Adrenal gland (tissue), 12 donors: ENCODE results near the gene TMEM9. TPM values are rescaled to one million over a fixed set of nuclear protein-coding genes. Genes with fewer than 3 reads are reported as not detected.

Experiments used
- DNase-seq, 7 donors: peaks; one replicate each; pipeline ENCODE4 v3.0.0-alpha.2; 2019 to 2020
- H3K27ac ChIP-seq, 5 donors: fragments of 200-600 bp; sonication (generic) in 4 of 5; 1 replicate in 3 of 5; 2 replicates in 2 of 5; pipeline versions ENCODE4 v1.5.1 to v1.8.0; 2016 to 2020; ENCODE audit warnings: mild to moderate bottlenecking in 1 of 5
- H3K27me3 ChIP-seq: fragments of 200-600 bp; 2 replicates; pipeline ENCODE4 v1.8.0; 2021
- H3K36me3 ChIP-seq, 2 donors: fragments of 200-600 bp; replicated peaks in 1 of 2; 1 replicate in 1 of 2; 2 replicates in 1 of 2; pipeline versions ENCODE4 v1.5.1 to v1.8.0; 2018 to 2022
- H3K4me1 ChIP-seq, 2 donors: fragments of 200-600 bp; replicated peaks in 1 of 2; 1 replicate in 1 of 2; 2 replicates in 1 of 2; pipeline versions ENCODE4 v1.5.1 to v1.8.0; 2018 to 2021
- H3K4me3 ChIP-seq, 4 donors: fragments of 200-600 bp; sonication (generic) in 3 of 4; one replicate each; pipeline ENCODE4 v1.5.1; 2016 to 2018
- H3K9me3 ChIP-seq, 3 donors: fragments of 200-600 bp; sonication (generic) in 1 of 3; replicated peaks in 1 of 3; 1 replicate in 2 of 3; 2 replicates in 1 of 3; pipeline versions ENCODE4 v1.5.1 to v1.8.0; 2016 to 2021
- POLR2A ChIP-seq, 2 donors: fragments of 450-650 bp; IDR thresholded peaks; one replicate each; pipeline ENCODE4 v1.6.1; 2017; ENCODE audit warnings: antibody characterized with exemption in 2 of 2, mild to moderate bottlenecking in 2 of 2, moderate library complexity in 1 of 2
- WGBS, 4 donors: extraction: QIAGEN DNeasy Blood & Tissue Kit in 2 of 4; methylation state at CpG; one replicate each; pipeline versions ENCODE4 v1.1.5 to v1.1.7; 2013 to 2017; 5-methylcytosine and 5-hydroxymethylcytosine counted together
- intact Hi-C, 2 donors: fragments of 100-400 bp; cut with DNase I; formaldehyde crosslinking; loops; one replicate each; pipeline versions ENCODE4 v1.14.1 to v1.15.0; 2022 to 2023
- polyA plus RNA-seq, 3 donors: library from polyadenylated mRNA; stranded (reverse); fragments of 200-250 nt in 2 of 3; fragments of 350-450 nt in 1 of 3; fragmentation: Illumina TruSeq in 1 of 3; extraction: RNeasy Lipid Tissue Mini Kit (QIAGEN cat#74804) in 1 of 3; gene quantifications; one replicate each; pipeline ENCODE4 v1.2.3, GENCODE V29; 2013 to 2014
- total RNA-seq, 9 donors: library from RNA; depleted of rRNA in 4 of 9; stranded (reverse); fragments of >200 nt in 4 of 9; fragments of 120-200 nt in 1 of 9; fragmentation: NEBNext Ultra II Directional in 1 of 9; extraction: Animal tissue kit (Norgen Biotek cat#: 25700) in 1 of 9; gene quantifications; one replicate each; pipeline versions ENCODE4 v1.1.0 to v1.2.4, GENCODE V29; 2013 to 2023
- TF ChIP-seq, protein P1 (sequence below), 6 experiments: fragments of 450-650 bp in 4 of 6; fragments of 200-600 bp in 2 of 6; sonication (generic) in 1 of 6; IDR thresholded peaks; 1 replicate in 5 of 6; 2 replicates in 1 of 6; pipeline versions ENCODE4 v1.5.1 to v1.8.0; 2016 to 2021; ENCODE audit warnings: antibody characterized with exemption in 6 of 6, mild to moderate bottlenecking in 2 of 6, moderate library complexity in 1 of 6
- donor health status: healthy with polysubstance abuse.
- donor health status: Bipolar disorder and iron deficiency.
- donor health status: DM: yes; HTN: yes; CAD: no.
- donor health status: DM: no; HTN: no; CAD: no.
- donor health status: DM: no; HTN: no; CAD: no.
- donor health status: DM: yes; HTN: yes; CAD: no.

The TMEM9 gene
- total and polyA plus RNA-seq, 12 donors = 78.5 to 283 (median 127) TPM

DNA sequence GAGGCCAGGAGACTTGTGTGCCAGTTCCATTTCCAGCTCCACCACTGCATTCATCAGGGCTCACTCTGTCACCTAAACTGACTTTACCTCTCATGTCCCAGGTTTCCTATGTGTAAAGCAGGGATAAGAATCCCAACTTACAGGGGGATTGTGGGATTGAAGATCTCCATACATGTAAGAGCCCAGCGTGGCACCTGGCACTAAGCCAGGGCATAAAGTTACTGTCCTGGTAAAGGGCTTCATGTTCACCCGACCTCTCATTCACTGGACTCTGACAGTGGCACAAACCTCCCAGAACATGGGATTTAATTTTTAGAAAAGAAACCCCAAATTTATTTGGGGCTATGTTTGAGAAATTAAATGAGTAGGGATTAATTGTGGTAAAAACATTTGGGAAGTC, 27.5 kb upstream of the TMEM9 start:
- no peak for DNase-seq
- no peak overlapping the region for H3K4me3 ChIP-seq
- no peak overlapping the region for H3K27ac ChIP-seq
- H3K4me1 ChIP-seq = peaks cover 0 to 7% of the 10 kb centered on the region in 2 donors
- intact Hi-C loops = loop anchor here in 1 of 2 donors (10.0 kb wide), 1 partner anchor 67 kb away; the partner anchor contains the start of gene CACNA1S
- no peaks in the 10 kb centered on the region for H3K27me3 ChIP-seq
- TF ChIP-seq, protein P1, sequence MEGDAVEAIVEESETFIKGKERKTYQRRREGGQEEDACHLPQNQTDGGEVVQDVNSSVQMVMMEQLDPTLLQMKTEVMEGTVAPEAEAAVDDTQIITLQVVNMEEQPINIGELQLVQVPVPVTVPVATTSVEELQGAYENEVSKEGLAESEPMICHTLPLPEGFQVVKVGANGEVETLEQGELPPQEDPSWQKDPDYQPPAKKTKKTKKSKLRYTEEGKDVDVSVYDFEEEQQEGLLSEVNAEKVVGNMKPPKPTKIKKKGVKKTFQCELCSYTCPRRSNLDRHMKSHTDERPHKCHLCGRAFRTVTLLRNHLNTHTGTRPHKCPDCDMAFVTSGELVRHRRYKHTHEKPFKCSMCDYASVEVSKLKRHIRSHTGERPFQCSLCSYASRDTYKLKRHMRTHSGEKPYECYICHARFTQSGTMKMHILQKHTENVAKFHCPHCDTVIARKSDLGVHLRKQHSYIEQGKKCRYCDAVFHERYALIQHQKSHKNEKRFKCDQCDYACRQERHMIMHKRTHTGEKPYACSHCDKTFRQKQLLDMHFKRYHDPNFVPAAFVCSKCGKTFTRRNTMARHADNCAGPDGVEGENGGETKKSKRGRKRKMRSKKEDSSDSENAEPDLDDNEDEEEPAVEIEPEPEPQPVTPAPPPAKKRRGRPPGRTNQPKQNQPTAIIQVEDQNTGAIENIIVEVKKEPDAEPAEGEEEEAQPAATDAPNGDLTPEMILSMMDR (IDR thresholded peaks at IDR 0.05) = no peak
- TF ChIP-seq POLR2A (IDR thresholded peaks at IDR 0.05) = no peak
- WGBS, 4 donors = 61 to 75% (median 69%) methylated on average over 2 of the region's 2 CpGs
- H3K36me3 ChIP-seq = no peaks in the 10 kb centered on the region
- no peaks in the 10 kb centered on the region for H3K9me3 ChIP-seq

DNA sequence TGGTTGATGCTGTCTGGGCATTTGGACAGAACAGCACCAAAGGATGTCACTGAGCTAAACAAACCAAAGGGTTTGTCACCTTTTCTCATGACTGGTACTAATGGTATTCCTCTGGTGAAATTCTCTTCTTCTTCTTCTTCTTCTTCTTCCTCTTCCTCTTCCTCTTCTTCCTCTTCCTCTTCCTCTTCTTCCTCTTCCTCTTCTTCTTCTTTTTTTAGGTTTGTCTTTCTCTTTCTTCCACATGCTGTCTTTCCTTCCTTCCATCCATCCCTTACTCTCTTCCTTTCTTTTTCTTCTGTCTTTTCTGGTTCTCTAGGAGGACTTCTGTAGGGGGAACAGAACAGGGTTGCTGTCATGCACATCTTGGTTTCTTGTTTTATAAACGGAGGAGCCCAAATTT, 27.0 kb upstream of the TMEM9 start:
- Histone ChIP-seq H3K4me1 (peaks cover 0 to 7% of the 10 kb centered on the region in 2 donors), H3K36me3 (no peaks in the 10 kb centered on the region), H3K27me3 (no peaks in the 10 kb centered on the region), H3K4me3 (no peak overlapping the region), H3K9me3 (no peaks in the 10 kb centered on the region), H3K27ac (no peak overlapping the region)
- no peak for DNase-seq
- intact Hi-C loops = loop anchor here in 1 of 2 donors (10.0 kb wide), 1 partner anchor 67 kb away; the partner anchor contains the start of gene CACNA1S
- WGBS, 4 donors = 65 to 82% (median 74%) methylated on average over 1 of the region's 1 CpG
- TF ChIP-seq, protein P1 (IDR thresholded peaks at IDR 0.05) = no peak
- TF ChIP-seq POLR2A (IDR thresholded peaks at IDR 0.05) = no peak

DNA sequence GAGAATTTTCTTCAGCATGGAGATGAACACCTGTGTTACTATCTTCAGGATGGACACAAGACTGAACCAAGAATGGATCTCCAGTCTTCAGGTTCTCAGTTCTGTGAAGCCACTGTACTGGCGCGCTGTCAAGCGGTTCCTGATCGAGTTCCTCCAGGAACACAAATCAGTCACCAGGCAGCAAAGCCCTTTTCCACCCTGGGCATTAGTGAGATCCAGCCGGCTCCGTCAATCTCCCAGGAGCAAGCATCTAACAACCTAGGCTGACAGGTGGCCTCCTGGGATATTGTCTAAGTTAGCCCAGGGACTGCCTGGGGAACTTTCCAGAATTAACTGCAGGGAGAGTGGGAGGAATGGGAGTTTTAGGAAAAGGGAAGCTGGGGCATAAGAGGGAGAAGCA, 26.6 kb upstream of the TMEM9 start:
- WGBS, 4 donors = 90 to 93% (median 92%) methylated on average over 6 of the region's 6 CpGs
- TF ChIP-seq, protein P1 (IDR thresholded peaks at IDR 0.05) = no peak
- no peak for TF ChIP-seq POLR2A (IDR thresholded peaks at IDR 0.05)
- H3K27ac ChIP-seq = no peak overlapping the region
- no peaks in the 10 kb centered on the region for H3K9me3 ChIP-seq
- DNase-seq = no peak
- H3K27me3 ChIP-seq = no peaks in the 10 kb centered on the region
- H3K36me3 ChIP-seq = no peaks in the 10 kb centered on the region
- intact Hi-C loops = loop anchor here in 1 of 2 donors (10.0 kb wide), 1 partner anchor 66 kb away; the partner anchor contains the start of gene CACNA1S
- no peak overlapping the region for H3K4me3 ChIP-seq
- peaks cover 0 to 7% of the 10 kb centered on the region in 2 donors for H3K4me1 ChIP-seq

DNA sequence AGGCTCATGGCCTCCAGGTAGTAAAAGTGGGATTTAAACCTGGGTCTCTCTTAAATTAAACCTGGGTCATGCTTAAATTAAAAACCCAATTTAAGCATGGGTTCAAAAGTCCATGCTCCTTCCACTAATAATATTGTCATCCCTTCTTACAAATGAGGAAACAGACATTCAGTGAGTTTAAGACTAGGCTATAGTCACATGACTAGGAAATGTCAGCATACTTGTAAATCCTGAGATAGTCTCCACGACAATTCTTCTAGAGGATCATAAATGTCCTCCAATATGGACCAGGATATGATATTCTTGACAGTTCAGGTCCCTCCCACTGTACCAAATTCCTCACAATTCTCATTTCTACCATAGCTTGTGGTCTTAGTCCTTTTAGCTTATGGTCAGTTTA, 25.9 kb upstream of the TMEM9 start:
- 57 to 64% (median 58%) methylated on average over 1 of the region's 1 CpG for WGBS, 4 donors
- no peak overlapping the region for H3K27ac ChIP-seq
- TF ChIP-seq, protein P1 (IDR thresholded peaks at IDR 0.05) = no peak
- TF ChIP-seq POLR2A (IDR thresholded peaks at IDR 0.05) = no peak
- H3K4me3 ChIP-seq = no peak overlapping the region
- intact Hi-C loops = loop anchor here in 1 of 2 donors (10.0 kb wide), 1 partner anchor 65 kb away; the partner anchor contains the start of gene CACNA1S
- DNase-seq = no peak
- no peaks in the 10 kb centered on the region for H3K9me3 ChIP-seq
- H3K36me3 ChIP-seq = no peaks in the 10 kb centered on the region
- no peaks in the 10 kb centered on the region for H3K27me3 ChIP-seq
- peaks cover 0 to 6% of the 10 kb centered on the region in 2 donors for H3K4me1 ChIP-seq
